ENCODE measurements around the gene C16orf86. TPM values are rescaled to one million over a fixed set of nuclear protein-coding genes. Genes with fewer than 3 reads are reported as not detected.
A peak's percentile ranks its signal among the peaks of the same experiment; 100 is the strongest.

C16orf86 gene
- total RNA-seq, 4 donors from 2014 or later = 3.6 to 12.9 (median 5.0) TPM

DNA sequence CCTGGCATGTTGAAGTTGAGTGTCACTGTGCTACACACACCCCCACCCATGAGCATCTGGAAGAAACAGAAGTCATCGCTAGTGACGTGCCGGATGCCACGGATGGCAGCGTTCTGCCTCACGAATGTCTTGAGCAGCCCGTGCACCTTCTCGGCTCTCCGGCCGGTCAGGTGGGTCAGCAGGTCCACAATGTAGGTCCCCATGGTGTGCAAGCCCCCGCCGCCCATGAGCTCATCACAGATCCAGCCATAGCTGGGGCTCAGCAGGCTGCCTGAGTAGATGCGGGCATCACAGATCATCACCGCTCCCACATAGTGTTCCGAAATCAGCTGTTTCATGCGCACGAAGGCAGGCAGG, 8.9 kb downstream of the C16orf86 start:
- TF ChIP-seq POLR2A (IDR thresholded peaks at IDR 0.05) (no peak), EP300 (IDR thresholded peaks at IDR 0.05) (no peak)
- H3K9me3 ChIP-seq = no peaks in the 10 kb centered on the region
- peak overlapping the region in 1 of 4 donors; percentile 70 for H3K27ac ChIP-seq
- 83% methylated on average over 2 of the region's 17 CpGs; no CpG with 5 or more reads in 1 of the 2 donors for WGBS, 2 donors (ENCODE audit: low coverage in 1 of 2)
- H3K4me3 ChIP-seq = no peak overlapping the region
- peaks cover 0 to 37% (median 0%) of the 10 kb centered on the region in 3 donors for H3K4me1 ChIP-seq
- no peak for ATAC-seq
- H3K27me3 ChIP-seq = no peaks in the 10 kb centered on the region
- peaks cover 0 to 25% of the 10 kb centered on the region in 2 donors for H3K36me3 ChIP-seq

DNA sequence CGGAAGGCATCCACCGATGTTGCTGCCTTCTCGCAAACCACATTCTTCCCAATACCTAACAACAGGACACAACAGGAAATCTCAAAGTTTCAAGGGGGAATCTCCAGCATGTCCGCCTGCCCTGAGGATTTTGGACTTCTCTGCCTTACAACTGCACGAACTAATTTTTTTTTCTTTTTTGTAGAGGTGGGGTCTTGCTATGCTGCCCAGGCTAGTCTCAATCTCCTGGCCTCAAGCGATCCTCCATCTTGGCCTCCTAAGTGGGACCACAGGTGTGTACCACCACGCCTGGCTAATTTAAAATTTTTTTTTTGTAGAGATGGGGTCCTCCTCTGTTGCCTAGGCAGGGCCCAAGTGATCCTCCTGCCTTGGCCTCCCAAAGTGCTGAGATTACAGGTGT, 9.4 kb downstream of the C16orf86 start:
- no peaks in the 10 kb centered on the region for H3K9me3 ChIP-seq
- H3K27me3 ChIP-seq = no peaks in the 10 kb centered on the region
- no peak for TF ChIP-seq POLR2AphosphoS5 (IDR thresholded peaks at IDR 0.05)
- TF ChIP-seq CTCF (IDR thresholded peaks at IDR 0.05) = no peak
- no peak for TF ChIP-seq EP300 (IDR thresholded peaks at IDR 0.05)
- TF ChIP-seq POLR2A (IDR thresholded peaks at IDR 0.05) = no peak
- peaks cover 0 to 29% of the 10 kb centered on the region in 2 donors for H3K36me3 ChIP-seq
- no peak overlapping the region for H3K4me3 ChIP-seq
- no peak overlapping the region for H3K27ac ChIP-seq
- ATAC-seq = no peak
- peaks cover 0 to 37% (median 0%) of the 10 kb centered on the region in 3 donors for H3K4me1 ChIP-seq
- WGBS, 2 donors (ENCODE audit: low coverage in 1 of 2) = 90 to 96% methylated on average over 4 to 6 of the region's 7 CpGs

DNA sequence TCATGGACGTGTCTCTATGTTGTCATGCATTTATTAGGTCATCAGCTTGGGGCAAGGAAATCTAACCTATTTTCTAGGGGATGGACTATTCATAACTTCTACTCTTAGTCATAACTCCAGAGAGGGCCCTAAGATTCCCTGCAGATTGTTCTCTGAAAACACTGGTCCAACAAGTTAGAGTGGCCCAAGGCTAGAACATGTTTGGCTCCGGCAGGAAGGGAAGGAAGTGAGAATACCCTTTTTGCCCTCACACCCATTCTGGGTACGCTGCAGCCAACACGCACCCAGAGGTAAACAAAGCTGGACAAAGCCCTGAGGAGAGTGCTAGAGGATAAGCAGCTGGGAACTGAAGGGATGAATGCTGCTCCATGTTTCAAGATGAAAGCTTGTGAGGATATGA, 9.9 kb downstream of the C16orf86 start:
- no peak for TF ChIP-seq POLR2A (IDR thresholded peaks at IDR 0.05)
- Histone ChIP-seq H3K4me3 (no peak overlapping the region), H3K27ac (no peak overlapping the region), H3K36me3 (peaks cover 0 to 32% of the 10 kb centered on the region in 2 donors), H3K9me3 (no peaks in the 10 kb centered on the region), H3K4me1 (peaks cover 0 to 37% (median 0%) of the 10 kb centered on the region in 3 donors), H3K27me3 (no peaks in the 10 kb centered on the region)
- ATAC-seq = no peak
- 20 to 67% methylated on average over 1 of the region's 4 CpGs for WGBS, 2 donors (ENCODE audit: low coverage in 1 of 2)

DNA sequence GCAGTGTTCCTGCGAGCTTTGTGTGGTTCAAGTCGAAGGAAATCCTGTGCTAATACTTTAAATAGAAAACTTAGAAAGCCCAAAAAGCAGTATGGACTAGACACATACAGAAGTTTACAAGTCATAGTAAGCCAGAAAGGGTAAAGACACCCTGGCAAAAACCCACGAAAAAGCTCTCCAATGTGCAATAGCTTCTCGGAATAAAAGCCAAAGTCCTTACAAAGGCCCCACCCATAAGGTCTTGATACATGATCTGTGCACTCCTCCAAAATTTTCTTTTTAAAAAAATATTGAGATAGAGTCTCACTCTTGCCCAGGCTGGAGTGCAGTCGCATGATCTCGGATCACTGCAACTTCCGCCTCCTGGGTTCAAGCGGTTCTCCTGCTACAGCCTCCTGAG, 10.3 kb downstream of the C16orf86 start:
- no peak overlapping the region for H3K4me3 ChIP-seq
- H3K9me3 ChIP-seq = no peaks in the 10 kb centered on the region
- H3K36me3 ChIP-seq = peaks cover 0 to 34% of the 10 kb centered on the region in 2 donors
- no peak for ATAC-seq
- no peak for TF ChIP-seq POLR2A (IDR thresholded peaks at IDR 0.05)
- TF ChIP-seq CTCF (IDR thresholded peaks at IDR 0.05) = no peak
- H3K27ac ChIP-seq = no peak overlapping the region
- no peaks in the 10 kb centered on the region for H3K27me3 ChIP-seq
- peaks cover 0 to 37% (median 0%) of the 10 kb centered on the region in 3 donors for H3K4me1 ChIP-seq
- WGBS, 2 donors (ENCODE audit: low coverage in 1 of 2) = 70 to 74% methylated on average over 2 to 8 of the region's 8 CpGs

- 100% methylated on average over 1 of the region's 1 CpG; no CpG with 5 or more reads in 1 of the 2 donors for WGBS, 2 donors (ENCODE audit: low coverage in 1 of 2)
- H3K36me3 ChIP-seq = peaks cover 0 to 40% of the 10 kb centered on the region in 2 donors
- ATAC-seq = no peak
- no peaks in the 10 kb centered on the region for H3K27me3 ChIP-seq
- peaks cover 0 to 32% (median 0%) of the 10 kb centered on the region in 3 donors for H3K4me1 ChIP-seq
- H3K4me3 ChIP-seq = no peak overlapping the region
- no peak overlapping the region for H3K27ac ChIP-seq
- H3K9me3 ChIP-seq = no peaks in the 10 kb centered on the region
- TF ChIP-seq POLR2AphosphoS5 (IDR thresholded peaks at IDR 0.05) (no peak), CTCF (IDR thresholded peaks at IDR 0.05) (no peak), POLR2A (IDR thresholded peaks at IDR 0.05) (no peak), EP300 (IDR thresholded peaks at IDR 0.05) (no peak)
Observed at GRCh38 chr16:67677712-67678111, 11.1 kb downstream of the C16orf86 start.

- ATAC-seq = no peak
- Histone ChIP-seq H3K4me1 (peaks cover 0 to 24% (median 0%) of the 10 kb centered on the region in 3 donors), H3K36me3 (peaks cover 0 to 48% of the 10 kb centered on the region in 2 donors), H3K9me3 (no peaks in the 10 kb centered on the region), H3K27me3 (no peaks in the 10 kb centered on the region), H3K4me3 (no peak overlapping the region), H3K27ac (no peak overlapping the region)
- 64 to 71% methylated on average over 6 to 10 of the region's 12 CpGs for WGBS, 2 donors (ENCODE audit: low coverage in 1 of 2)
- no peak for TF ChIP-seq POLR2AphosphoS5 (IDR thresholded peaks at IDR 0.05)
- TF ChIP-seq EP300 (IDR thresholded peaks at IDR 0.05) = no peak
- TF ChIP-seq CTCF (IDR thresholded peaks at IDR 0.05) = no peak
- no peak for TF ChIP-seq POLR2A (IDR thresholded peaks at IDR 0.05)
Observed at GRCh38 chr16:67678354-67679023, 11.9 kb downstream of the C16orf86 start.

All from gastroesophageal sphincter (tissue), 4 donors.